Endodermal cell (in vitro differentiated cells): Measurements from ENCODE around the gene NCAM1. TPM values are rescaled to one million over a fixed set of nuclear protein-coding genes. Genes with fewer than 3 reads are reported as not detected.
A peak's percentile ranks its signal among the peaks of the same experiment; 100 is the strongest.

ENCODE experiments used
- DNase-seq: peaks from one replicate; pipeline ENCODE4 v3.0.0-alpha.2; 2017
- H3K27ac ChIP-seq: 2 replicates; pipeline ENCODE4 v1.5.1; 2013; ENCODE audit warnings: mild to moderate bottlenecking, low read depth, low read length, moderate library complexity
- H3K27me3 ChIP-seq: 2 replicates; pipeline ENCODE4 v1.6.1; 2013; ENCODE audit warnings: mild to moderate bottlenecking, low read length, moderate library complexity; ENCODE audit not compliant: insufficient read depth, control insufficient read depth, poor library complexity, severe bottlenecking
- H3K36me3 ChIP-seq: 2 replicates; pipeline ENCODE4 v1.7.0; 2013; ENCODE audit warnings: mild to moderate bottlenecking, low read length, moderate library complexity; ENCODE audit not compliant: control insufficient read depth, insufficient read depth
- H3K4me1 ChIP-seq: one replicate; pipeline ENCODE4 v1.7.0; 2013; ENCODE audit warnings: low read length; ENCODE audit not compliant: control insufficient read depth, insufficient read depth
- H3K4me3 ChIP-seq: 2 replicates; pipeline ENCODE4 v1.5.1; 2013; ENCODE audit warnings: mild to moderate bottlenecking, low read length, moderate library complexity
- H3K9ac ChIP-seq: 2 replicates; pipeline ENCODE4 v1.6.1; 2013; ENCODE audit warnings: mild to moderate bottlenecking, low read length, moderate library complexity; ENCODE audit not compliant: poor library complexity, severe bottlenecking; ENCODE audit errors: extremely low read depth
- H3K9me3 ChIP-seq: 2 replicates; pipeline ENCODE4 v1.6.1; 2013; ENCODE audit warnings: mild to moderate bottlenecking, low read length, moderate library complexity; ENCODE audit not compliant: control insufficient read depth
- H3K27ac Mint-ChIP-seq: 2 replicates; pipeline ENCODE4 v1.8.0; 2020; ENCODE audit warnings: mixed read lengths
- H3K27me3 Mint-ChIP-seq: 2 replicates; pipeline ENCODE4 v1.8.0; 2021; ENCODE audit warnings: mild to moderate bottlenecking, mixed read lengths; ENCODE audit not compliant: insufficient read depth
- H3K36me3 Mint-ChIP-seq: 2 replicates; pipeline ENCODE4 v1.8.0; 2020; ENCODE audit warnings: low read depth, mixed read lengths
- H3K4me1 Mint-ChIP-seq: 2 replicates; pipeline ENCODE4 v1.8.0; 2020; ENCODE audit warnings: mixed read lengths
- H3K4me3 Mint-ChIP-seq: 2 replicates; pipeline ENCODE4 v1.8.0; 2020; ENCODE audit warnings: mild to moderate bottlenecking, moderate library complexity, mixed read lengths
- H3K9me3 Mint-ChIP-seq: 2 replicates; pipeline ENCODE4 v1.8.0; 2020; ENCODE audit warnings: mild to moderate bottlenecking, mixed read lengths
- WGBS, 2 experiments: methylation state at CpG; one replicate each; pipeline versions ENCODE4 v1.1.5 to v1.1.7; 2013; ENCODE audit warnings: missing lambda C conversion rate in 2 of 2, mixed read lengths in 1 of 2; ENCODE audit not compliant: insufficient coverage in 1 of 2, insufficient read length in 1 of 2; 5-methylcytosine and 5-hydroxymethylcytosine counted together
- total RNA-seq, 2 donors: library from RNA; stranded (reverse); fragmentation: NEBNext Ultra II Directional in 1 of 2; extraction: Animal tissue kit (Norgen Biotek cat#: 25700) in 1 of 2; gene quantifications; 2 replicates in 1 of 2; 3 replicates in 1 of 2; pipeline ENCODE4 v1.2.1, GENCODE V29; 2021
- TF ChIP-seq, protein P1 (sequence below): fragments of 200-600 bp; sonication (generic); conservative IDR thresholded peaks from 2 replicates; pipeline ENCODE4 v1.5.0; 2021; ENCODE audit warnings: antibody characterized with exemption, mild to moderate bottlenecking

NCAM1 gene
- total RNA-seq, 2 donors from 2014 or later: 1.6 to 2.9 TPM

DNA sequence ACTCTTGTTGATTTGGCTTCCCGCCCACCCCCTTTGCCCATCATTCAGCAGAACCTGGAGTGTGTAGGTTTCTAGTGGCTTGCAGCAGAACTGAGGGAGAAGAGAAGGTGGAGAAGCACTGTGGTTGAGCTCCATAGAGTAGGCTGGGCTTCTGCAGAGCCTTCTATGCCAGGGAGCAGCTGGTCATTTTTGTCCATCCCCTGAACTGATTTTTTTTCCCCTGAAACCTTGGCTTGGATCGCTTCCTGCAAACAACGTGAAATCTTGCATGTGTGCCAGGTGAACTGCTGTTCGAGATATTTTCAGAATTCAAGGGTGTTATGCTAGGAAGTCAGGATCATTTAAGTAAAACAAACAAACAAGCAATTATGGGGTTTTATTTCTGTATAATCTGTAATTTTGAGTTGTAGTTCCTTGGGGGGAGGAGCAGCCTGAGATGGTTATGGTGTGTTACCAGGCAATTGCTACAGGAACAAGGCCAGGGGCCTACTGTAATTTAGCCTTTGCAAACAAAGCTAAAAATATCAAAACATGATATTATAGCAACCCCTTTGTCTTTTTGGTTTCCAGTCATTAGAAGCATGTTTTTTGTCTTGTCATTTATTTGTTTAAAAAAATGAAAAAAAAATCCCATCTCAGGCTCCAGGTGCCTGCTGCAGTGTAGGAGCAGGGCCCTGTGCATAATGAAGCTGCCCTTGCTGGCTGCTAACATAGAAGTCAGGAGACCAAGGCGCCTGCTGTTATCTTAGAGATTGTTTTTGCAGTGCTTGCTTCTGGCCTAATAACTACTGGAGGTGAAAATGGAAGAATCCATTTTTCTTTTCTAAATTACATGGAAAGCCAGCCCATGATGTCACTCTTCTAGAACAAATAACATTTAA lies 200.7 kb downstream of the NCAM1 start:
- no peaks in the 10 kb centered on the region for H3K36me3 ChIP-seq
- no peaks in the 10 kb centered on the region for H3K36me3 Mint-ChIP-seq
- H3K4me3 Mint-ChIP-seq: no peak overlapping the region
- H3K9me3 Mint-ChIP-seq: no peaks in the 10 kb centered on the region
- no peaks in the 10 kb centered on the region for H3K27me3 ChIP-seq
- H3K9me3 ChIP-seq: no peaks in the 10 kb centered on the region
- WGBS, 2 experiments: 93 to 96% methylated on average over 3 to 5 of the region's 5 CpGs
- H3K4me3 ChIP-seq: no peak overlapping the region
- peak overlapping the region; percentile 80 for H3K27ac ChIP-seq
- TF ChIP-seq, protein P1, sequence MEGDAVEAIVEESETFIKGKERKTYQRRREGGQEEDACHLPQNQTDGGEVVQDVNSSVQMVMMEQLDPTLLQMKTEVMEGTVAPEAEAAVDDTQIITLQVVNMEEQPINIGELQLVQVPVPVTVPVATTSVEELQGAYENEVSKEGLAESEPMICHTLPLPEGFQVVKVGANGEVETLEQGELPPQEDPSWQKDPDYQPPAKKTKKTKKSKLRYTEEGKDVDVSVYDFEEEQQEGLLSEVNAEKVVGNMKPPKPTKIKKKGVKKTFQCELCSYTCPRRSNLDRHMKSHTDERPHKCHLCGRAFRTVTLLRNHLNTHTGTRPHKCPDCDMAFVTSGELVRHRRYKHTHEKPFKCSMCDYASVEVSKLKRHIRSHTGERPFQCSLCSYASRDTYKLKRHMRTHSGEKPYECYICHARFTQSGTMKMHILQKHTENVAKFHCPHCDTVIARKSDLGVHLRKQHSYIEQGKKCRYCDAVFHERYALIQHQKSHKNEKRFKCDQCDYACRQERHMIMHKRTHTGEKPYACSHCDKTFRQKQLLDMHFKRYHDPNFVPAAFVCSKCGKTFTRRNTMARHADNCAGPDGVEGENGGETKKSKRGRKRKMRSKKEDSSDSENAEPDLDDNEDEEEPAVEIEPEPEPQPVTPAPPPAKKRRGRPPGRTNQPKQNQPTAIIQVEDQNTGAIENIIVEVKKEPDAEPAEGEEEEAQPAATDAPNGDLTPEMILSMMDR: no peak
- no peaks in the 10 kb centered on the region for H3K4me1 ChIP-seq
- no peak for DNase-seq
- no peak overlapping the region for H3K27ac Mint-ChIP-seq
- H3K9ac ChIP-seq: no peak overlapping the region
- peaks cover 8% of the 10 kb centered on the region for H3K27me3 Mint-ChIP-seq
- H3K4me1 Mint-ChIP-seq: no peaks in the 10 kb centered on the region

GRCh38 chr11:113162592-113162962 lies 201.4 kb downstream of the NCAM1 start:
- H3K4me3 ChIP-seq: no peak overlapping the region
- H3K27ac ChIP-seq: peak overlapping the region; percentile 80
- 87 to 92% methylated on average over 10 of the region's 10 CpGs for WGBS, 2 experiments
- peaks cover 8% of the 10 kb centered on the region for H3K27me3 Mint-ChIP-seq
- H3K27ac Mint-ChIP-seq: no peak overlapping the region
- no peaks in the 10 kb centered on the region for H3K9me3 ChIP-seq
- H3K4me1 ChIP-seq: no peaks in the 10 kb centered on the region
- DNase-seq: no peak
- H3K9ac ChIP-seq: no peak overlapping the region
- no peaks in the 10 kb centered on the region for H3K9me3 Mint-ChIP-seq
- no peaks in the 10 kb centered on the region for H3K36me3 Mint-ChIP-seq
- no peaks in the 10 kb centered on the region for H3K36me3 ChIP-seq
- TF ChIP-seq, protein P1: peak; percentile 60
- no peaks in the 10 kb centered on the region for H3K27me3 ChIP-seq
- no peaks in the 10 kb centered on the region for H3K4me1 Mint-ChIP-seq
- H3K4me3 Mint-ChIP-seq: no peak overlapping the region

DNA sequence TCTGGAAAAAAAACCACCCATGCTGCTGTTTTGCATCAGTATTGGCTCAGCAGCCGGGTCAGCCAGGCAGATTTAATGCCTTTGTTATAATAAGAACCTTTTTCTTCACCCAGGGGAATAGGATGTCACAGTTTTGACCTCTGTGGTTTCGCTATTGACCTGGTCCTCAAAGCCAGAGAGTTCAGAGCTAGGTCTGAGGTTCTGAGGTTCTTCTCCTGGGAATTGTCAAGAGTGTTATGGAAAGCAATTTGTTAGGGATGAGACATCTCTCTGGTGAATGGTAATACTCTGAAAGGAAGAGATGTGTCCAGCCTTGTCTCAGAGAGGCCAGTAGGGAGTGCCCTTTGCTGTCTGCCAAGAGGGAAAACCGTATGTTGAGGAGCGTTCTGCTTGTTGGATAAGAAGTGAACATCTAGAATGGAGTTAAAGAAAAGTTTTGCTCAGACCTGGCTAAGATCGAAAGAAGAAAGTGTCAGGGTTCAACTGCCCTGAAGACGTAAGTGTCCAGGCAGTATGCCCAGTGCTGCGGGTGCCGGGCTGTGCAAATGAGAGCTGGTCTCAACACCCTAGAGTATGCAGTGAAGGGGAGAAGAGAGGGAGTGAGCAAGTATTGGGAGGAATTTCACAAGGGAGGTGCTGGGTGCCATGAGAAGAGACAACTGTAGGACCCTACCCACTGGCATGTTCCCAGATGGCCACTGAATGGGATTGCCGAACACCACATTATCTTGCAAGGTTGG lies 202.2 kb downstream of the NCAM1 start:
- no peaks in the 10 kb centered on the region for H3K9me3 Mint-ChIP-seq
- peak overlapping the region; percentile 47 for H3K27ac ChIP-seq

More for the DNA sequence above, 202.2 kb downstream of the NCAM1 start:
- TF ChIP-seq, protein P1: peak; percentile 45
- Histone ChIP-seq H3K9ac (no peak overlapping the region), H3K4me1 (no peaks in the 10 kb centered on the region), H3K27me3 (no peaks in the 10 kb centered on the region), H3K4me3 (no peak overlapping the region), H3K36me3 (no peaks in the 10 kb centered on the region), H3K9me3 (no peaks in the 10 kb centered on the region)
- Mint-ChIP-seq H3K4me1 (no peaks in the 10 kb centered on the region), H3K36me3 (no peaks in the 10 kb centered on the region), H3K4me3 (no peak overlapping the region), H3K27ac (no peak overlapping the region), H3K27me3 (peaks cover 5% of the 10 kb centered on the region)
- 90 to 97% methylated on average over 8 to 9 of the region's 9 CpGs for WGBS, 2 experiments
- DNase-seq: no peak
